Raji (cell line): ENCODE results near the gene PMIS2.

Experiments used
- POLR2A ChIP-seq: IDR thresholded peaks from 2 replicates; pipeline ENCODE4 v1.6.1; 2011; ENCODE audit warnings: low read depth, low read length, control low read depth; ENCODE audit not compliant: insufficient read depth

PMIS2 gene

GRCh38 chr19:35553385-35554000 is 32.5 kb upstream of the PMIS2 start:
- no peak for TF ChIP-seq POLR2A

DNA sequence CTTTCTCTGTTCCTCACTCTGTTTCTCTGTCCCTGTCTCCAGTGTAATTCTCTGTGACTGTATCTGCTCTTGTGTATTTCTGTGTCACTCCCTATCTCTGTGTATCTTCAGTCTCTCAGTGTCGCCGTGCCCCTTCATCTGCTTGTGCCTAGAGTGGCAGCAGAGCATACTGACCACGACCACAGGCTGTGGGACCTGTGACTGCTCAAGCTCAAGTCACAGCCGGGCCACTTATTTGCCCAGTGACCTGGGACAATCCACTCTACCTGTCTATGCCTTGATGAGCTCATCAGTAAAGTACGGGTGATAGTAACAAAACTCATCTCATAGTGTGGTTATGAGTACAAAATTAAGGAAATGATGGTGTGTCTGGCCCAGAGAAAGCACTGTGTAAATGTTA is 31.9 kb upstream of the PMIS2 start:
- no peak for TF ChIP-seq POLR2A

DNA sequence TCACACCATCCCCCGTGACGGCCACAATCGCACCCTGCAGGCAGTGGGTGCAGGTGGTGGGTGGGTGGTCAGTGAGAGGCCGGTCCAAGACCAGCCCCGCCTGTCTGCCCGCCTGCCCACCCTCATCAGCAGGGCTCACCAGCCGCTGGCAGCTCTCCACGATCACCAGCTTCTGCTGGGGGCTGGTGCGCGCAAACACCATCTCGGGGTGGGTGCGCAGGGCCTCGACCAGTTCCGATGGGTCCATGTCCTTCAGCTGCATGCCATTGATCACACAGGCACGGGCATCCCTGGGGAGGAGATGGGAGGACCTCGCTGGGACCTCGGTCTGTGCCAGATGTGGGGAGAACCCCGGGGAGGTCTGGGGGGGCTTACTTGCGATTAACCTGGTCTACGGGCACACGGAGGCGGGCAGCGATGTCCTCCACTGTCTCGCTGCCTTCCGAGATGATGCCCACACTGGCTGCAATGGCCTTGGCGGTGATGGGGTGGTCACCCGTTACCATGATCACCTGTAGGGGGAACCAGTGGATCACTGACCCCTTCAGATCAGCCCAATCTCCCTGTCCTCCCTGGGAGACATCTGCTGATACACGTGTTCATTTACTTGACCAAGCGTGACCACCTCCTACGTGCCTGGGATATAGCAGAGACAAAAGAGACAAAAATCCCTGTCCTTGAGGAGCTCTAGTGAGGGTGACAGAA is 30.5 kb upstream of the PMIS2 start:
- no peak for TF ChIP-seq POLR2A

GRCh38 chr19:35556025-35556590 is 29.9 kb upstream of the PMIS2 start:
- TF ChIP-seq POLR2A, result no peak

DNA sequence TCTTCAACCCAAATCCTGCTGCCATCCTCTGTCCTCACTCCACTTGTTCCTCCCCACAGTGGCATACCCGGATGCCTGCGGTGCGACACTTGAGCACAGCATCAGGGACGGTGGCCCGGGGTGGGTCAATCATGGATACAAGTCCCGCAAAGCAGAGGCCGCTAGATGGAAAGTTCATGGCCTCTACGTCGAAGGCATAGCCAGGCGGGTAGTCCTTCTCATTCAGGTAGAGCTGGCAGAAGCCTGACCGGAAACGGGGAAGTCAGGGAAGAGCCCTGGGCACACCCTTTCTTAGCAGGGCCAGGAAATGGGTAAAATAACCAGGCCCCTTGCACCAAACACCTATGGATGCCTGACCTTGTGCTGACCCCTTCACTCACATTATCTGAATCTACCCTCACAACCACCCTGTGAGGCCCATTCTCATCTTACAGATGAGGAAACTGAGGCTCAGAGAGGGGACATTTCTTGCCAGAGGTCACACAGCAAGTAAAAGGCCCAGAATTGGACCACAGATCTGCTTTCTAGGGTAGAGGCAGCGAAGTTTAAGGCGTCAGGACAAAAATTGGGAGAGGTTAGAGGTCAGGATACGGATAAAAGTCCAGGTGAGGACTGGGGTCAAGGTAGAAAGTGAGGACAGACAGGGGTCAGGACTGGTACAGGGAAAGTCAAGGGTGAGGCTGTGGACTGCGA is 29.0 kb upstream of the PMIS2 start:
- no peak for TF ChIP-seq POLR2A

DNA sequence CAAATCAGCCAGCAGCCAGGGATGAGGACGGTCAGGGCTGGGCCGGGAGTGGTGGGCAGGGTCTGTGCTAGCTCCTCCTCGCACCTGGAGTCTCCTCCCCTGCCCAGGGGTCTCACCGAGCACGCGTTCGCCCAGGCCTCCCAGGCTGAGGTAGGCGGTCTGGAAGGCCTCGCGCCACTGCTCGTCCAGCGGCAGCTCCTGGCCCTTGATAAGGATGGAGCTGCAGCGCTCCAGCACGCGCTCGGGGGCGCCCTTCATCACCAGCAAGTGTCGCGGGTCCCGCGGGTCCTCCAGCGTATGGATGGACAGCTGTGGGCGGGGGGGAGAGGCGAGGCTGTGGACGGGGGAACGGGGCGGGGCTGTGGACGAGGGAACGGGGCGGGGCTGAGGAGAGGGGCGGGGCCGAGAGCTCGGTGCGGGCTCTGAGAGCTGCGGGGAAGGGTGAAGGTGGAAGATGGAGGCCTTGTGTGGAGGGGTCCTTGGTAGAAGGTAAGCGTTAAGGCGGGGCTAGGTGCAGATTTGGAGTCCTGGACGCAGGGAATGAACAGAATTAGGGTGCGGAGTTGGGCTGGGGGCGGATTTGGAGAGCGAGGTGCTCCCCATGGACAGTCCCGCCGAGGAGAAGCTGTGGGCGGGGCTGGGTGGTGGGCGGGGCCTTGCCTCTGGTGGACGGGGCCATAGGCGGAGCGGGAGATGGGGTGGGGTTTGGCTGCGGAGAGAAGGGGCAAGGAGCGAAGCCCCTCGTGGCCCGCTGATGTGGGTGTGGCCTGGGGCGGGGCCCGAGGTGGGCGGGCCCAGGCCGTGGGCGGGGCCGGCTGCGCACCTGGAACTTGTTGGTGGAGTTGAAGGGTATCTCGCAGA is 28.2 kb upstream of the PMIS2 start:
- TF ChIP-seq POLR2A, result no peak

- no peak for TF ChIP-seq POLR2A
Observed at GRCh38 chr19:35558400-35559280, 27.3 kb upstream of the PMIS2 start.

DNA sequence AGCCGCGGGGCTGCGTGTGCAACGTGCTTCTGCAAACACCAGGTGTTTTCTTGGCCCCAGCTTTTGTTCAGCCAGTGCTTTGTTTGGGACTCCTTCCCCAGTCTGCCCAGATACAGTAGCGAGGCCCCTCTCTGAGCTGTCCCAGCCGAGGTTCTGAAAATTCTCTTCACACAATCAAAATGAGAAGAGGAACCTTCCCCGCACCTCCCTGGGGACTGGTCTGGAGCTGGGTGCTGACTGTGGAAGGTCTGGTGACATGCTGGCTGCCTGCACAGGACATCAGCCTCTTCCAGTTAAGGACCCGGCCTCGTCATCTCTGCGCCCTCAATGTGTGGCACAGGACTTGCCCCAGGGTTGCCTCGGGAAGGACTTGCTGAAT is 26.7 kb upstream of the PMIS2 start:
- no peak for TF ChIP-seq POLR2A

- no peak for TF ChIP-seq POLR2A
Observed at GRCh38 chr19:35559781-35560180, 26.2 kb upstream of the PMIS2 start.

GRCh38 chr19:35560271-35560670 is 25.7 kb upstream of the PMIS2 start:
- no peak for TF ChIP-seq POLR2A

DNA sequence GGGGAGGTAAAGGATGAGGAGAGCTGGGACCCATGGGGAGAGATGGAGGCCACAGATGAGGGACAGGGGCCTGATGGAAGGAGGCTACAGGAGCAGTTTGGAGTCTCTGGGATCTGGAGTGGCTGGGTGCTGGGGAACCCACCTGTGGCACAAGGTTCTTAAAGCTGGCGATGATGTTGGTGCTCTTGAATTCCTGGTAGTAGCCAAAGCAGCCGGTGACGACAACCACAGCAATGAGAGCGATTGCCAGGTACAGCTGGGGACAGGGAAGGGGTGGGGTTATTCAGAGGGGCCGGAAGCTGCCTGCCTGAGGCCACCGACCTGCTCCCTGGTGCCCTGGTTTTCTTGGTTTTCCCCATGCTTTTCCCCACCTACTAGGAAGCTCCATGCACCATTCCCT is 25.3 kb upstream of the PMIS2 start:
- TF ChIP-seq POLR2A, result no peak

- TF ChIP-seq POLR2A, result no peak
Observed at GRCh38 chr19:35561436-35561835, 24.5 kb upstream of the PMIS2 start.

DNA sequence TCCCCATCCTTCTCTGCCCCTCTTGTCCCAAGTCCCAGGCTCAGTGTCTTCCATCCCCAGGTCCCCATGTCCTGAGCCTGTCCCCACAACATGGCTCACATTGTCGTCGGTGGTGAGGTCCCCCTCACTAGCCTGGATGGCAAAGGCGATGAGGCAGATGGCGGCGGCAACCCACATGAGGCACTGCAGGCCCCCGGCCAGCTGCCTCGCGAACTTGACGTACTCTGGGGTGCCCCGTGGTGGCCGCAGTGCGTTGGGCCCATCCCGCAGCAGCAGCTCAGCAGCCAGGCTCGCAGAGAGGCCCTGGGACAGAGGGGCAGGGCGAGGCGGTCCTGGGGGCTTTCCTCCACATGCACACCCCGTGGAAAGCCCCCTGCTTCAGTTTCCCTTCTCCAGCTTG is 23.6 kb upstream of the PMIS2 start:
- TF ChIP-seq POLR2A, result no peak

DNA sequence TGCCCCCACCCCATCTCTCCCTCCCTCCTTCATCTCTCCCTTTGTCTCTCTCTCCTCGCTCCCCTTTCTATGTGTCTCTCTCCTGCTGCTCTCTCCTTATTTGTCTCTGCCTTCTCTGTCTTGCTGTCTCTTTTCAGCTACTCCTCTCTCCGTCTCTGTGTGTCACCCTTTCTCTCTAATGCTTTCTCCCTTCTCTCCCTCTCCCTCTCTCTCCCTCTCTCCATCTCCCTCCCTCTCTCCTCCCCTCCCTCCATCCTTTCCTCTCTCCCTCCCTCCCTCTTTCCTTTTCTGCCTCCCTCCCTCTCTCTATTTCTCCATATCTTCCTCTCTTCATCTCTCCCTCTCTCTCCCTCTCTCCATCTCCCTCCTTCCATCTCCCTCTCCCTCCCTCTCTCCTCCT is 23.2 kb upstream of the PMIS2 start:
- TF ChIP-seq POLR2A, result no peak
